A549 (cell line): ENCODE results near the gene CIB4. TPM values are rescaled to one million over a fixed set of nuclear protein-coding genes. Genes with fewer than 3 reads are reported as not detected.

Experiments
- ATAC-seq, 2 experiments: fragments of 200-7000 bp in 1 of 2; fragments of >200 bp in 1 of 2; cut with Nextera tagmentation in 1 of 2; cut with Tn5 transposase in 1 of 2; 3 replicates each; pipeline versions ENCODE4 v1.8.0 to v1.9.1; 2018 to 2020; ENCODE audit warnings: mild to moderate bottlenecking in 1 of 2, moderate library complexity in 1 of 2
- CTCF ChIA-PET: fragments of 300-600 bp; sonication (Branson Sonifier 250); formaldehyde crosslinking; extraction: SDS; loops from one replicate; lab custom pipeline; 2021; ENCODE audit warnings: antibody characterized with exemption, inconsistent platforms; lab: Yijun Ruan, JAX
- POLR2A ChIA-PET: fragments of 350-600 bp; formaldehyde crosslinking; extraction: SDS; loops from one replicate; lab custom pipeline; 2021; ENCODE audit warnings: antibody characterized with exemption, inconsistent platforms; lab: Yijun Ruan, JAX
- DNase-seq, 2 experiments: peaks; one replicate each; pipeline versions ENCODE4 v3.0.0 to v3.0.0-alpha.2; 2011 to 2016; ENCODE audit warnings: low read depth in 1 of 2, low spot score in 1 of 2
- FAIRE-seq: peaks from 2 replicates; lab custom pipeline; 2011; peaks lifted over from hg19 to GRCh38; lab: Jason Lieb, UNC
- H3K27ac ChIP-seq, 2 experiments: fragments of >200 bp; sonication (Bioruptor Twin); formaldehyde crosslinking; 3 replicates each; pipeline ENCODE4 v1.5.1; 2016 to 2017
- H3K4me1 ChIP-seq: fragments of >200 bp; sonication (Bioruptor Twin); formaldehyde crosslinking; 3 replicates; pipeline ENCODE4 v1.6.1; 2016
- H3K4me2 ChIP-seq: fragments of >200 bp; sonication (Bioruptor Twin); formaldehyde crosslinking; 3 replicates; pipeline ENCODE4 v1.6.1; 2016
- H3K4me3 ChIP-seq: fragments of >200 bp; sonication (Bioruptor Twin); formaldehyde crosslinking; 3 replicates; pipeline ENCODE4 v1.5.1; 2016
- H3K9me3 ChIP-seq: fragments of >200 bp; sonication (Bioruptor Twin); formaldehyde crosslinking; 3 replicates; pipeline ENCODE4 v1.6.1; 2016
- CBX2 ChIP-seq: fragments of 200-600 bp; sonication (generic); IDR thresholded peaks from 2 replicates; pipeline ENCODE4 v1.6.1; 2016; ENCODE audit warnings: low read depth, mild to moderate bottlenecking, borderline replicate concordance
- CEBPB ChIP-seq, 2 experiments: fragments of >200 bp in 1 of 2; sonication (Bioruptor Twin) in 1 of 2; formaldehyde crosslinking in 1 of 2; IDR thresholded peaks; 2 replicates each; pipeline ENCODE4 v1.6.1; 2012 to 2016
- EHF ChIP-seq: fragments of 250-450 bp; sonication (Bioruptor Pico); IDR thresholded peaks from 2 replicates; pipeline ENCODE4 v1.5.0; 2020; ENCODE audit warnings: mild to moderate bottlenecking
- EHMT2 ChIP-seq: fragments of 200-600 bp; sonication (generic); IDR thresholded peaks from 2 replicates; pipeline ENCODE4 v1.6.1; 2016; ENCODE audit warnings: antibody characterized with exemption, low read depth, mild to moderate bottlenecking, moderate library complexity
- FOSB ChIP-seq: fragments of 250-450 bp; sonication (Bioruptor Pico); IDR thresholded peaks from 2 replicates; pipeline ENCODE4 v1.5.0; 2020; ENCODE audit warnings: mild to moderate bottlenecking, moderate library complexity
- FOSL2 ChIP-seq, 2 experiments: fragments of 450-650 bp in 1 of 2; fragments of >200 bp in 1 of 2; sonication (Bioruptor Twin) in 1 of 2; formaldehyde crosslinking; IDR thresholded peaks; 2 replicates each; pipeline versions ENCODE4 v1.5.0 to v1.6.1; 2016 to 2020; ENCODE audit warnings: mild to moderate bottlenecking in 1 of 2, moderate library complexity in 1 of 2
- HDAC2 ChIP-seq: fragments of 200-600 bp; sonication (generic); IDR thresholded peaks from 2 replicates; pipeline ENCODE4 v1.6.1; 2016
- HEYL ChIP-seq: fragments of 250-450 bp; sonication (Bioruptor Pico); IDR thresholded peaks from 2 replicates; pipeline ENCODE4 v1.8.0; 2021; ENCODE audit warnings: mild to moderate bottlenecking, moderate library complexity
- HOXA7 ChIP-seq: fragments of 250-450 bp; sonication (Bioruptor Pico); IDR thresholded peaks from 2 replicates; pipeline ENCODE4 v1.5.0; 2020; ENCODE audit warnings: mild to moderate bottlenecking, moderate library complexity
- HOXB5 ChIP-seq: fragments of 250-450 bp; sonication (Bioruptor Pico); IDR thresholded peaks from 2 replicates; pipeline ENCODE4 v1.5.0; 2020; ENCODE audit warnings: mild to moderate bottlenecking, moderate library complexity
- JUN ChIP-seq, 2 experiments: fragments of >200 bp; sonication (Bioruptor Twin); formaldehyde crosslinking; IDR thresholded peaks; 2 replicates in 1 of 2; 3 replicates in 1 of 2; pipeline ENCODE4 v1.6.1; 2016 to 2017
- MAFK ChIP-seq: fragments of 450-650 bp; IDR thresholded peaks from 2 replicates; pipeline ENCODE4 v1.6.1; 2014; ENCODE audit not compliant: partially characterized antibody
- MAZ ChIP-seq: fragments of 150-350 bp; IDR thresholded peaks from 2 replicates; pipeline ENCODE4 v1.6.1; 2014; ENCODE audit warnings: antibody characterized with exemption, low read depth, low read length, borderline replicate concordance
- NFE2L2 ChIP-seq: fragments of 150-350 bp; conservative IDR thresholded peaks from 2 replicates; pipeline ENCODE4 v1.6.1; 2014; ENCODE audit warnings: low read length
- NR3C1 ChIP-seq: fragments of >200 bp; sonication (Bioruptor Twin); formaldehyde crosslinking; IDR thresholded peaks from 3 replicates; pipeline ENCODE4 v1.6.1; 2017
- RAD21 ChIP-seq, 2 experiments: fragments of >200 bp in 1 of 2; sonication (Bioruptor Twin) in 1 of 2; formaldehyde crosslinking in 1 of 2; IDR thresholded peaks in 1 of 2; conservative IDR thresholded peaks in 1 of 2; 2 replicates in 1 of 2; 3 replicates in 1 of 2; pipeline ENCODE4 v1.6.1; 2012 to 2018; ENCODE audit warnings: inconsistent platforms in 1 of 2
- RARB ChIP-seq: fragments of 250-450 bp; sonication (Bioruptor Pico); IDR thresholded peaks from 2 replicates; pipeline ENCODE4 v1.8.0; 2021; ENCODE audit warnings: mild to moderate bottlenecking, moderate library complexity
- RCOR1 ChIP-seq: fragments of 150-350 bp; IDR thresholded peaks from 2 replicates; pipeline ENCODE4 v1.6.1; 2014; ENCODE audit warnings: antibody characterized with exemption, low read length, low read depth
- RNF2 ChIP-seq: fragments of 200-600 bp; sonication (generic); IDR thresholded peaks from 2 replicates; pipeline ENCODE4 v1.6.1; 2016; ENCODE audit warnings: low read depth, mild to moderate bottlenecking, antibody characterized with exemption, moderate library complexity, borderline replicate concordance
- ZSCAN20 ChIP-seq: fragments of 250-450 bp; sonication (Bioruptor Pico); IDR thresholded peaks from 2 replicates; pipeline ENCODE4 v1.8.0; 2022; ENCODE audit warnings: mild to moderate bottlenecking, moderate library complexity
- WGBS: methylation state at CpG from one replicate; pipeline ENCODE4 v1.1.6; 2017; ENCODE audit errors: missing lambda C conversion rate; 5-methylcytosine and 5-hydroxymethylcytosine counted together
- polyA plus RNA-seq, 4 experiments: library from polyadenylated mRNA; depleted of rRNA in 3 of 4; stranded (reverse); fragments of >200 nt; fragmentation: RNase III in 1 of 4; extraction: RNeasy Plus Mini Kit Qiagen cat#74134 plus additional on column Dnase treatment in 1 of 4; gene quantifications; 2 replicates in 3 of 4; 3 replicates in 1 of 4; pipeline ENCODE4 v1.2.3, GENCODE V29; 2011 to 2017
- TF ChIP-seq, protein P1 (sequence below): IDR thresholded peaks from 2 replicates; pipeline ENCODE4 v1.6.1; 2012
- TF ChIP-seq, protein P2 (sequence below): IDR thresholded peaks from 2 replicates; pipeline ENCODE4 v1.6.1; 2012
- TF ChIP-seq, protein P3 (sequence below): fragments of >200 bp; sonication (Bioruptor Twin); formaldehyde crosslinking; IDR thresholded peaks from 3 replicates; pipeline ENCODE4 v1.5.1; 2016

Gene CIB4
- polyA plus RNA-seq, 2 of the 4 experiments (the other 2 are of a cell fraction) = 0.30 to 1.0 TPM

DNA sequence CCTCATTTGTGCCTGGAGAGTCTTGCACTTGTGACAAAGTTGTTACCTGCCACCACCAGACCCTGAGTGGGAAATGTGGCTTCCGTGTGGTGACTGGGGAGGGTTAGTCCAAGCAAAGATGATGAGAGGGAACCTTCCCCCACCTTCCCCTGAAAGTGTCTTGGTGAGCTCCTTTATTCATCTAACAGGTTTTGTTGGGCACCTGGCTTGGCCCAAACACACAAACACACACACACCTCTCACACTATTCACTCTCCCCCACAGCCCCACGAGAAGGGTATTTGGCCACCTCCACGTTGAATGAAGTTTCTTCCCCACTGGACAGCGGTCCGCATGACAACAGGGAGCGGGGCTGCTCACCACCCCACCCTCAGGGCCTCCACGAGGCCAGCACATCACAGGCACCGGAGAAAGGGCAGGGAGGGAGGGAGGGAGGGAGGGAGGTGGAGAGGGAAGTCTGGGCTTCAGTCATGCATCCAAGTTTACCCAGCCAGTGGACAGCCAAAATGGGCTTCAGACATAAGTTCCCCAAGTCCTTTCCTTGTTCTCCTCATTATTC lies 1.4 kb downstream of the CIB4 start:
- Histone ChIP-seq H3K4me2 (no peak overlapping the region), H3K9me3 (no peaks in the 10 kb centered on the region), H3K4me1 (peaks cover 6% of the 10 kb centered on the region; the same call in 2 of the 3 replicates), H3K4me3 (no peak overlapping the region), H3K27ac (peak overlapping the region in 1 of 2 experiments; percentile 31; a peak in 1 of 6 replicates)
- POLR2A ChIA-PET = no interaction called here
- FAIRE-seq (no peak), DNase-seq (no peak), ATAC-seq (no peak)
- TF ChIP-seq CBX2 = no peak
- TF ChIP-seq HDAC2 = no peak
- TF ChIP-seq NR3C1 = no peak
- TF ChIP-seq, protein P1, sequence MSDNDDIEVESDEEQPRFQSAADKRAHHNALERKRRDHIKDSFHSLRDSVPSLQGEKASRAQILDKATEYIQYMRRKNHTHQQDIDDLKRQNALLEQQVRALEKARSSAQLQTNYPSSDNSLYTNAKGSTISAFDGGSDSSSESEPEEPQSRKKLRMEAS = no peak
- no peak for TF ChIP-seq MAZ
- no peak for TF ChIP-seq JUN (IDR thresholded peaks at IDR 0.05)
- TF ChIP-seq, protein P2, sequence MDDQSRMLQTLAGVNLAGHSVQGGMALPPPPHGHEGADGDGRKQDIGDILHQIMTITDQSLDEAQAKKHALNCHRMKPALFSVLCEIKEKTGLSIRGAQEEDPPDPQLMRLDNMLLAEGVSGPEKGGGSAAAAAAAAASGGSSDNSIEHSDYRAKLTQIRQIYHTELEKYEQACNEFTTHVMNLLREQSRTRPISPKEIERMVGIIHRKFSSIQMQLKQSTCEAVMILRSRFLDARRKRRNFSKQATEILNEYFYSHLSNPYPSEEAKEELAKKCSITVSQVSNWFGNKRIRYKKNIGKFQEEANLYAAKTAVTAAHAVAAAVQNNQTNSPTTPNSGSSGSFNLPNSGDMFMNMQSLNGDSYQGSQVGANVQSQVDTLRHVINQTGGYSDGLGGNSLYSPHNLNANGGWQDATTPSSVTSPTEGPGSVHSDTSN = no peak
- TF ChIP-seq RNF2 = no peak
- TF ChIP-seq, all 56 proteins: peak for 0
- 75% methylated on average over 8 of the region's 8 CpGs for WGBS
- CTCF ChIA-PET = interaction anchor here (0.6 to 1.2 kb wide), 2 partner anchors 28 to 237 kb away, joined by 4 read pairs; no protein-coding TSS in a partner anchor

DNA sequence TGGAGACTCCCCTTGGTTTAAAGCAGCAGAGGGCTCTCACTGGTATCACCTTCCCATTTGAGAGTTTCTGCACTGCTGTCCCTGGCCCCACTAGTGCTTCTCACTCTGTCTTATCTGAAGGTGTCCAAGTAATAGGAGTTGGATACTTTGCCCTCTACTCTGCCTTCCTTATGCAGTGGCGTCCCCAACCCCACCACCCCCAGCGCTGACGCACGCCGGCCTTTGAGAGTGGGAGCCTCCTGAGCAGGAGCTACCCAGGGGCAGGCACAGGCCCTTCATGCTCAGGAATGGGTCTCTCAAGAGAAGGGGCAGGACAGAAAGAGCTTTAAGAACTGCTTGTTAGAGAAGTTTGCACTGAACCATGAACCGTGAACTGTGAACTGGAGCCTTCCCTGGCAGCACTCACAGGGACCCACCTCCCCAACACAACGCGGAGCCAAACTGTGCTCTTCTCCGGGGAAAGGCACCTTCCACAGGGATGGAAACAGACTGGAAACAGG lies 3.3 kb downstream of the CIB4 start:
- H3K4me2 ChIP-seq = no peak overlapping the region
- no peak for FAIRE-seq
- H3K27ac ChIP-seq = peak overlapping the region in 1 of 2 experiments; percentile 3; a peak in 1 of 6 replicates
- DNase-seq = no peak
- WGBS = 90% methylated on average over 9 of the region's 9 CpGs
- TF ChIP-seq NR3C1 = no peak
- TF ChIP-seq, protein P3, sequence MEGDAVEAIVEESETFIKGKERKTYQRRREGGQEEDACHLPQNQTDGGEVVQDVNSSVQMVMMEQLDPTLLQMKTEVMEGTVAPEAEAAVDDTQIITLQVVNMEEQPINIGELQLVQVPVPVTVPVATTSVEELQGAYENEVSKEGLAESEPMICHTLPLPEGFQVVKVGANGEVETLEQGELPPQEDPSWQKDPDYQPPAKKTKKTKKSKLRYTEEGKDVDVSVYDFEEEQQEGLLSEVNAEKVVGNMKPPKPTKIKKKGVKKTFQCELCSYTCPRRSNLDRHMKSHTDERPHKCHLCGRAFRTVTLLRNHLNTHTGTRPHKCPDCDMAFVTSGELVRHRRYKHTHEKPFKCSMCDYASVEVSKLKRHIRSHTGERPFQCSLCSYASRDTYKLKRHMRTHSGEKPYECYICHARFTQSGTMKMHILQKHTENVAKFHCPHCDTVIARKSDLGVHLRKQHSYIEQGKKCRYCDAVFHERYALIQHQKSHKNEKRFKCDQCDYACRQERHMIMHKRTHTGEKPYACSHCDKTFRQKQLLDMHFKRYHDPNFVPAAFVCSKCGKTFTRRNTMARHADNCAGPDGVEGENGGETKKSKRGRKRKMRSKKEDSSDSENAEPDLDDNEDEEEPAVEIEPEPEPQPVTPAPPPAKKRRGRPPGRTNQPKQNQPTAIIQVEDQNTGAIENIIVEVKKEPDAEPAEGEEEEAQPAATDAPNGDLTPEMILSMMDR = no peak
- no peak for TF ChIP-seq JUN (IDR thresholded peaks at IDR 0.05)
- no peak for TF ChIP-seq RAD21 (conservative IDR thresholded peaks at IDR 0.05 in 1 of 2, IDR thresholded peaks at IDR 0.05 in 1 of 2)
- TF ChIP-seq HOXA7 (CRISPR knock-in tag) = no peak
- TF ChIP-seq HDAC2 = no peak
- TF ChIP-seq FOSL2 (IDR thresholded peaks at IDR 0.05) = no peak
- no peak for TF ChIP-seq FOSL2 (CRISPR knock-in tag; IDR thresholded peaks at IDR 0.05)
- no peak for TF ChIP-seq EHMT2
- no peak for TF ChIP-seq HOXB5 (CRISPR knock-in tag)
- no peak for TF ChIP-seq FOSB (CRISPR knock-in tag)
- no peak for TF ChIP-seq MAFK
- TF ChIP-seq MAZ = no peak
- TF ChIP-seq CEBPB (IDR thresholded peaks at IDR 0.05) = no peak
- no peak for TF ChIP-seq NFE2L2
- ChIA-PET POLR2A (no interaction called here), CTCF (interaction anchor here (0.5 to 2.9 kb wide), 4 partner anchors 33 to 1508 kb away, joined by 3 to 15 read pairs (median 6); no protein-coding TSS in a partner anchor)
- H3K9me3 ChIP-seq = no peaks in the 10 kb centered on the region
- H3K4me1 ChIP-seq = peaks cover 6% of the 10 kb centered on the region; the same call in 2 of the 3 replicates
- no peak overlapping the region for H3K4me3 ChIP-seq
- ATAC-seq = no peak

DNA sequence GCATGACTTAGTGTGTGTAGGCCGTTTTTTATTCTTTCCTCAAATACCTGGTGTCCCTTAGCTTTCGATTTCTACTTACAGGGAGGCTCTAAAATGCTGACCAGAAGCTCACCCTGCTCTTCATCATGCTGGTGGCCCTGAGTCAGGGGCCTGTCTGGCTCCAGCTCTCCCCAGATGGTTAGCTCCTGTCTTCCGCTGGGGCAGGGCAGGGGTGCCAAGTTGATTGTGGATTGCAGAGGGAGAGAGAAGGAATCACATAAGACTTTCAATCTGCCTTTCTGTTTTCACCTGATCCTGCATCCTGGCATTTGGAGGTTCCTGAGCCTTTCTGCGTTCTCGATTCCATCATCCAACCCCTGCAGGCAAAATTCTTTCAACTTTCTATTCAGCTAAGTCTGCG lies 4.2 kb downstream of the CIB4 start:
- FAIRE-seq = no peak
- Histone ChIP-seq H3K27ac (peak overlapping the region in 1 of 2 experiments; percentile 48; a peak in 3 of 6 replicates), H3K4me2 (no peak overlapping the region), H3K4me1 (peaks cover 6% of the 10 kb centered on the region; the same call in 2 of the 3 replicates), H3K9me3 (no peaks in the 10 kb centered on the region), H3K4me3 (no peak overlapping the region)
- no peak for DNase-seq
- WGBS = 60% methylated on average over 6 of the region's 6 CpGs
- no peak for ATAC-seq
- CTCF ChIA-PET = interaction anchor here (0.6 to 2.9 kb wide), 7 partner anchors 29 to 1507 kb away, joined by 3 to 15 read pairs (median 4); no protein-coding TSS in a partner anchor
- TF ChIP-seq RARB (CRISPR knock-in tag) = no peak
- TF ChIP-seq JUN (IDR thresholded peaks at IDR 0.05) = no peak
- no peak for TF ChIP-seq EHF
- no peak for TF ChIP-seq CBX2
- TF ChIP-seq RCOR1 = no peak
- TF ChIP-seq ZSCAN20 (CRISPR knock-in tag) = no peak
- TF ChIP-seq HEYL (CRISPR knock-in tag) = no peak
- no peak for TF ChIP-seq MAFK
- TF ChIP-seq, all 56 proteins: peak for 0
- POLR2A ChIA-PET = no interaction called here
